ENCODE data around the gene MRPL30.
A peak's percentile ranks its signal among the peaks of the same experiment; 100 is the strongest.
"Not testable (repeated sequence)": the region's sequence is repeated elsewhere in the genome, so short reads cannot be mapped to it uniquely, and the experiment has no call there.

The MRPL30 gene

GRCh38 chr2:99180755-99181623 is at the start of gene MRPL30, which contains the start of gene MITD1:
Gene MRPL30, plus strand, starts transcription at chr2:99181184. Its CDS starts 5,020 bp downstream, at chr2:99186204.
Gene MITD1, minus strand, starts transcription at chr2:99181058. Its CDS starts 77 bp downstream, at chr2:99180981.
- peak; percentile 90 to 91 for DNase-seq

- DNase-seq: not testable (repeated sequence)
Observed at GRCh38 chr2:99135044-99135556, 45.9 kb upstream of the MRPL30 start.

GRCh38 chr2:99139003-99139402 is 42.0 kb upstream of the MRPL30 start:
- no peak for DNase-seq

- no peak for DNase-seq
Observed at GRCh38 chr2:99140056-99140859, 40.7 kb upstream of the MRPL30 start.

- peak in 1 of 2 experiments; percentile 59 for DNase-seq
Observed at GRCh38 chr2:99140860-99141109, 40.2 kb upstream of the MRPL30 start.

GRCh38 chr2:99141110-99142108 is 39.6 kb upstream of the MRPL30 start, which contains the start of gene C2orf15:
Gene C2orf15, plus strand, starts transcription at chr2:99141707. Its CDS starts 8,852 bp downstream, at chr2:99150559.
- DNase-seq: peak; percentile 95

- no peak for DNase-seq
Observed at GRCh38 chr2:99150706-99151105, 30.3 kb upstream of the MRPL30 start.

- no peak for DNase-seq
Observed at GRCh38 chr2:99152199-99152895, 28.6 kb upstream of the MRPL30 start.

- DNase-seq: no peak
Observed at GRCh38 chr2:99153921-99154604, 26.9 kb upstream of the MRPL30 start.

- DNase-seq: peak; percentile 87 to 90
Observed at GRCh38 chr2:99154643-99155536, 26.1 kb upstream of the MRPL30 start, which contains the start of the genes LIPT1 and TSGA10. Gene LIPT1, plus strand, starts transcription at chr2:99154967. Its CDS starts 6,991 bp downstream, at chr2:99161958. Gene TSGA10, minus strand, starts transcription at chr2:99154942. Its CDS starts 45,503 bp downstream, at chr2:99109439.

- DNase-seq: no peak
Observed at GRCh38 chr2:99156891-99157290, 24.1 kb upstream of the MRPL30 start.

GRCh38 chr2:99158599-99158998 is 22.4 kb upstream of the MRPL30 start:
- no peak for DNase-seq

- DNase-seq: no peak
Observed at GRCh38 chr2:99159594-99159993, 21.4 kb upstream of the MRPL30 start.

- DNase-seq: no peak
Observed at GRCh38 chr2:99166218-99166617, 14.8 kb upstream of the MRPL30 start.

GRCh38 chr2:99169534-99169933 is 11.4 kb upstream of the MRPL30 start:
- no peak for DNase-seq

- DNase-seq: no peak
Observed at GRCh38 chr2:99171377-99172140, 9.4 kb upstream of the MRPL30 start.

- no peak for DNase-seq
Observed at GRCh38 chr2:99181624-99182000, 628 bp downstream of the MRPL30 start.

- no peak for DNase-seq
Observed at GRCh38 chr2:99183025-99183424, 2.0 kb downstream of the MRPL30 start.

- DNase-seq: no peak
Observed at GRCh38 chr2:99184811-99185210, 3.8 kb downstream of the MRPL30 start.

Measured in NCI-H1930 (cell line).